ENCODE results near the gene GNB1L. TPM values are rescaled to one million over a fixed set of nuclear protein-coding genes. Genes with fewer than 3 reads are reported as not detected.

GNB1L gene
- total and polyA plus RNA-seq, 9 of the 15 experiments (the other 6 are each of a cell fraction or from before 2014, with no cell fraction given) = 0.56 to 50.5 (median 10.2) TPM

DNA sequence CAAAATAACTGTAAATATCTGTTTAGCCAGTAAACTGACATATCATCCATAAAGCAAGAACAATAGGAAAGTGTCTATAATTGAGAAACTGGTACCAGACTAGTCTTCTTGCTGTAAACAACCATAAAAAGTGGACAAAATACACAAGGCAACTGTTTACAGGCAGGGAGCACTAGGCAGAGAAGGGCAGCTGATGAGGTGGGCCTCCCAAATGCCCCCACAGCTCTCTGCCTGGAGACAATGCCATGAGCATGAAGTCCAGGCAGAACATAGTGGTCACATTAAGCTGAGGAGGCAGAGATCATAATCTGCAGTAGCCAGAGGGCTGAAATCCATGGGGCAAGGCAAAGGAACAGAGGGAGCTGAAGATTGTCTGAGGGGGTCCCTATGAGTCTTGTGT, 63.4 kb downstream of the GNB1L start:
- CTCF ChIA-PET (ENCODE audit: low intra/inter-chr PET ratio) = no interaction called here
- TF ChIP-seq ARNT (IDR thresholded peaks at IDR 0.05) (no peak), MEF2A (IDR thresholded peaks at IDR 0.05; ENCODE audit: control insufficient read depth, low read depth, low read length) (no peak), GABPB2 (CRISPR knock-in tag; conservative IDR thresholded peaks at IDR 0.05) (no peak), CREB1 (IDR thresholded peaks at IDR 0.05) (no peak), CREB1 (CRISPR knock-in tag; IDR thresholded peaks at IDR 0.05) (no peak), GTF2E2 (tag; IDR thresholded peaks at IDR 0.05) (no peak), GATA2 (CRISPR knock-in tag; IDR thresholded peaks at IDR 0.05) (peak; percentile 32; the same call in 1 of the 2 replicates), HDAC6 (IDR thresholded peaks at IDR 0.05; ENCODE audit: low read depth, low read length) (no peak), MAFF (IDR thresholded peaks at IDR 0.05; ENCODE audit: low read length) (no peak), SIRT6 (IDR thresholded peaks at IDR 0.05; ENCODE audit: low read depth, low read length) (no peak)
- TF ChIP-seq, protein P1, sequence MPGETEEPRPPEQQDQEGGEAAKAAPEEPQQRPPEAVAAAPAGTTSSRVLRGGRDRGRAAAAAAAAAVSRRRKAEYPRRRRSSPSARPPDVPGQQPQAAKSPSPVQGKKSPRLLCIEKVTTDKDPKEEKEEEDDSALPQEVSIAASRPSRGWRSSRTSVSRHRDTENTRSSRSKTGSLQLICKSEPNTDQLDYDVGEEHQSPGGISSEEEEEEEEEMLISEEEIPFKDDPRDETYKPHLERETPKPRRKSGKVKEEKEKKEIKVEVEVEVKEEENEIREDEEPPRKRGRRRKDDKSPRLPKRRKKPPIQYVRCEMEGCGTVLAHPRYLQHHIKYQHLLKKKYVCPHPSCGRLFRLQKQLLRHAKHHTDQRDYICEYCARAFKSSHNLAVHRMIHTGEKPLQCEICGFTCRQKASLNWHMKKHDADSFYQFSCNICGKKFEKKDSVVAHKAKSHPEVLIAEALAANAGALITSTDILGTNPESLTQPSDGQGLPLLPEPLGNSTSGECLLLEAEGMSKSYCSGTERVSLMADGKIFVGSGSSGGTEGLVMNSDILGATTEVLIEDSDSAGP (CRISPR knock-in tag; IDR thresholded peaks at IDR 0.05) = 0 out of 2 replicates have a peak, but pooled peaks have one; percentile 36
- TF ChIP-seq, protein P2, sequence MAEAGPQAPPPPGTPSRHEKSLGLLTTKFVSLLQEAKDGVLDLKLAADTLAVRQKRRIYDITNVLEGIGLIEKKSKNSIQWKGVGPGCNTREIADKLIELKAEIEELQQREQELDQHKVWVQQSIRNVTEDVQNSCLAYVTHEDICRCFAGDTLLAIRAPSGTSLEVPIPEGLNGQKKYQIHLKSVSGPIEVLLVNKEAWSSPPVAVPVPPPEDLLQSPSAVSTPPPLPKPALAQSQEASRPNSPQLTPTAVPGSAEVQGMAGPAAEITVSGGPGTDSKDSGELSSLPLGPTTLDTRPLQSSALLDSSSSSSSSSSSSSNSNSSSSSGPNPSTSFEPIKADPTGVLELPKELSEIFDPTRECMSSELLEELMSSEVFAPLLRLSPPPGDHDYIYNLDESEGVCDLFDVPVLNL (CRISPR knock-in tag; IDR thresholded peaks at IDR 0.05; ENCODE audit: low read depth) = 0 out of 2 replicates have a peak, but pooled peaks have one; percentile 45
- TF ChIP-seq, protein P3, sequence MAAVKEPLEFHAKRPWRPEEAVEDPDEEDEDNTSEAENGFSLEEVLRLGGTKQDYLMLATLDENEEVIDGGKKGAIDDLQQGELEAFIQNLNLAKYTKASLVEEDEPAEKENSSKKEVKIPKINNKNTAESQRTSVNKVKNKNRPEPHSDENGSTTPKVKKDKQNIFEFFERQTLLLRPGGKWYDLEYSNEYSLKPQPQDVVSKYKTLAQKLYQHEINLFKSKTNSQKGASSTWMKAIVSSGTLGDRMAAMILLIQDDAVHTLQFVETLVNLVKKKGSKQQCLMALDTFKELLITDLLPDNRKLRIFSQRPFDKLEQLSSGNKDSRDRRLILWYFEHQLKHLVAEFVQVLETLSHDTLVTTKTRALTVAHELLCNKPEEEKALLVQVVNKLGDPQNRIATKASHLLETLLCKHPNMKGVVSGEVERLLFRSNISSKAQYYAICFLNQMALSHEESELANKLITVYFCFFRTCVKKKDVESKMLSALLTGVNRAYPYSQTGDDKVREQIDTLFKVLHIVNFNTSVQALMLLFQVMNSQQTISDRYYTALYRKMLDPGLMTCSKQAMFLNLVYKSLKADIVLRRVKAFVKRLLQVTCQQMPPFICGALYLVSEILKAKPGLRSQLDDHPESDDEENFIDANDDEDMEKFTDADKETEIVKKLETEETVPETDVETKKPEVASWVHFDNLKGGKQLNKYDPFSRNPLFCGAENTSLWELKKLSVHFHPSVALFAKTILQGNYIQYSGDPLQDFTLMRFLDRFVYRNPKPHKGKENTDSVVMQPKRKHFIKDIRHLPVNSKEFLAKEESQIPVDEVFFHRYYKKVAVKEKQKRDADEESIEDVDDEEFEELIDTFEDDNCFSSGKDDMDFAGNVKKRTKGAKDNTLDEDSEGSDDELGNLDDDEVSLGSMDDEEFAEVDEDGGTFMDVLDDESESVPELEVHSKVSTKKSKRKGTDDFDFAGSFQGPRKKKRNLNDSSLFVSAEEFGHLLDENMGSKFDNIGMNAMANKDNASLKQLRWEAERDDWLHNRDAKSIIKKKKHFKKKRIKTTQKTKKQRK (IDR thresholded peaks at IDR 0.05; ENCODE audit: borderline replicate concordance, low read depth, low read length) = no peak
- TF ChIP-seq, protein P4, sequence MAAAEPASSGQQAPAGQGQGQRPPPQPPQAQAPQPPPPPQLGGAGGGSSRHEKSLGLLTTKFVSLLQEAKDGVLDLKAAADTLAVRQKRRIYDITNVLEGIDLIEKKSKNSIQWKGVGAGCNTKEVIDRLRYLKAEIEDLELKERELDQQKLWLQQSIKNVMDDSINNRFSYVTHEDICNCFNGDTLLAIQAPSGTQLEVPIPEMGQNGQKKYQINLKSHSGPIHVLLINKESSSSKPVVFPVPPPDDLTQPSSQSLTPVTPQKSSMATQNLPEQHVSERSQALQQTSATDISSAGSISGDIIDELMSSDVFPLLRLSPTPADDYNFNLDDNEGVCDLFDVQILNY (CRISPR knock-in tag; IDR thresholded peaks at IDR 0.05) = peak; percentile 64; the same call in 1 of the 2 replicates
- TF ChIP-seq, protein P5, sequence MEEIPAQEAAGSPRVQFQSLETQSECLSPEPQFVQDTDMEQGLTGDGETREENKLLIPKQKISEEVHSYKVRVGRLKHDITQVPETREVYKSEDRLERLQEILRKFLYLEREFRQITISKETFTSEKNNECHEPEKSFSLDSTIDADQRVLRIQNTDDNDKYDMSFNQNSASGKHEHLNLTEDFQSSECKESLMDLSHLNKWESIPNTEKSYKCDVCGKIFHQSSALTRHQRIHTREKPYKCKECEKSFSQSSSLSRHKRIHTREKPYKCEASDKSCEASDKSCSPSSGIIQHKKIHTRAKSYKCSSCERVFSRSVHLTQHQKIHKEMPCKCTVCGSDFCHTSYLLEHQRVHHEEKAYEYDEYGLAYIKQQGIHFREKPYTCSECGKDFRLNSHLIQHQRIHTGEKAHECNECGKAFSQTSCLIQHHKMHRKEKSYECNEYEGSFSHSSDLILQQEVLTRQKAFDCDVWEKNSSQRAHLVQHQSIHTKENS (CRISPR knock-in tag; IDR thresholded peaks at IDR 0.05) = no peak

More for the DNA sequence above, 63.4 kb downstream of the GNB1L start:
- H3K27ac ChIP-seq (ENCODE audit: extremely low read depth, low read depth, low read length) = no peak overlapping the region
- DNase-seq (ENCODE audit: extremely low read depth in 1 of 4, low spot score in 3 of 4) (no peak), ATAC-seq (no peak), FAIRE-seq (no peak)
- H4K20me1 ChIP-seq (replicated peaks; ENCODE audit: control insufficient read depth, insufficient read depth, low read length) = 0 out of 2 replicates have a peak, but pooled peaks cover 2% of the 10 kb centered on the region
- H3K9me3 ChIP-seq (replicated peaks; ENCODE audit: control insufficient read depth, insufficient read depth, low read depth, low read length) = peaks cover 2% of the 10 kb centered on the region
- H2AFZ ChIP-seq (ENCODE audit: low read depth, low read length) = no peak overlapping the region
- H3K4me3 ChIP-seq = no peak overlapping the region
- no peak overlapping the region for H3K9ac ChIP-seq (ENCODE audit: insufficient read depth in 1 of 2, low read depth in 2 of 2, low read length in 2 of 2)
- POLR2A ChIA-PET = interaction anchor here (0.6 to 16.8 kb wide), 10 partner anchors 8 to 297 kb away, joined by 3 to 205 read pairs (median 5); no protein-coding TSS in a partner anchor
- H3K9me1 ChIP-seq (ENCODE audit: control insufficient read depth, insufficient read depth, low read length) = no peaks in the 10 kb centered on the region
- H3K27me3 ChIP-seq (ENCODE audit: control insufficient read depth in 2 of 2, insufficient read depth in 2 of 2, low read length in 2 of 2) = no peaks in the 10 kb centered on the region
- in situ Hi-C loops (cut with MboI) (no loop called here), intact Hi-C loops (cut with micrococcal nuclease) (no loop called here)
- no TSS peak for BruUV-seq (replicated peaks)
- no peak overlapping the region for H3K4me2 ChIP-seq (ENCODE audit: insufficient read depth, low read length)
- H3K36me3 ChIP-seq (ENCODE audit: control insufficient read depth, insufficient read depth, low read length) = peaks cover 3% of the 10 kb centered on the region; the same call in 1 of the 3 replicates
- peaks cover 0 to 27% of the 10 kb centered on the region in 2 experiments; a peak in 1 of 5 replicates for H3K4me1 ChIP-seq (replicated peaks in 1 of 2; ENCODE audit: control insufficient read depth in 2 of 2, insufficient read depth in 2 of 2, low read length in 2 of 2)
- no peaks in the 10 kb centered on the region for H3K79me2 ChIP-seq (ENCODE audit: control insufficient read depth, insufficient read depth, low read length)
